ENCODE measurements around the gene TMEM190. TPM values are rescaled to one million over a fixed set of nuclear protein-coding genes. Genes with fewer than 3 reads are reported as not detected.

TMEM190 gene
- total RNA-seq, 4 donors from 2014 or later = not detected

DNA sequence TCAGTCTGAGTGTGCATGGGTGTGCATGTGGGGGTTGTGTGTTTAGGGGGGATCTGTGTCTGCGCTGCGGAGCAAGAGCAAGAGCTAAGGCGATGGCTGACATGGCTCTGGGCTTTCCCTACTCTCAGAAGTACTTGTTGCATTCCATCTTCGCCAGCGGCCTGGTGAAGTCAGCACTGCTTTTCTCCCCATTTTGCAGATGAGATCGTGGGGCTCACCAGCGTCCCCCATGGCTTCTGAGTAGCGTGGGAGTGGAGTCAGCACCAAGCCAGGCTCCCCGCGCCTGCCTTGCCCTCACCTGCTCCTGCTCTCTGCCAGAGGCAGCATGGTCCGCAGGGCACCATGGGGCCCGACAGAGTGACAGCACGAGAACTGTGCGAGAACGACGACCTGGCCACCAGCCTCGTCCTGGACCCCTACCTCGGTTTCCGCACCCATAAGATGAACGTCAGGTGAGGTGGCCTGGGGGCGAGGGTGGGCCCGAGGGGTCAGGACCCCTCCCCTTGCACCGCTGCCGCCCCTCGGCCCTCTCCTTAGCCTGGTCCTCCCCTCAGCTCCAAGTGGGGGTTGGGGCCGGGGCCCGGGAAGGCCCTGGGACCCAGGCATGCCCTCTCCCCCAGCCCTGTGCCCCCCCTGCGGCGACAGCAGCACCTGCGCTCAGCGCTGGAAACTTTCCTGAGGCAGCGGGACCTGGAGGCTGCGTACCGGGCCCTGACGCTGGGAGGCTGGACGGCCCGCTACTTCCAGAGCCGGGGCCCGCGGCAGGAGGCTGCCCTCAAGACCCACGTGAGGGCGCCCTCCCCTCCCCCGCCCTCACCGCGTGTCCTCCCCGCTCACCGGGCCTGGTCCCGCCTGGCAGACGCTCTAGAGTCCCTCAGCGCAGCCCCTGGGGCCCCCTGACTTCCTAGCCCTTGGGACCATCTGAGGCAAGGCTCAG, 34.8 kb upstream of the TMEM190 start:
- no peaks in the 10 kb centered on the region for H3K9me3 ChIP-seq
- H3K4me1 ChIP-seq = peaks cover 12 to 22% of the 10 kb centered on the region in 2 donors
- no peak for DNase-seq
- H3K27ac ChIP-seq = no peak overlapping the region
- no peak for TF ChIP-seq POLR2A (IDR thresholded peaks at IDR 0.05)
- TF ChIP-seq, protein P1, sequence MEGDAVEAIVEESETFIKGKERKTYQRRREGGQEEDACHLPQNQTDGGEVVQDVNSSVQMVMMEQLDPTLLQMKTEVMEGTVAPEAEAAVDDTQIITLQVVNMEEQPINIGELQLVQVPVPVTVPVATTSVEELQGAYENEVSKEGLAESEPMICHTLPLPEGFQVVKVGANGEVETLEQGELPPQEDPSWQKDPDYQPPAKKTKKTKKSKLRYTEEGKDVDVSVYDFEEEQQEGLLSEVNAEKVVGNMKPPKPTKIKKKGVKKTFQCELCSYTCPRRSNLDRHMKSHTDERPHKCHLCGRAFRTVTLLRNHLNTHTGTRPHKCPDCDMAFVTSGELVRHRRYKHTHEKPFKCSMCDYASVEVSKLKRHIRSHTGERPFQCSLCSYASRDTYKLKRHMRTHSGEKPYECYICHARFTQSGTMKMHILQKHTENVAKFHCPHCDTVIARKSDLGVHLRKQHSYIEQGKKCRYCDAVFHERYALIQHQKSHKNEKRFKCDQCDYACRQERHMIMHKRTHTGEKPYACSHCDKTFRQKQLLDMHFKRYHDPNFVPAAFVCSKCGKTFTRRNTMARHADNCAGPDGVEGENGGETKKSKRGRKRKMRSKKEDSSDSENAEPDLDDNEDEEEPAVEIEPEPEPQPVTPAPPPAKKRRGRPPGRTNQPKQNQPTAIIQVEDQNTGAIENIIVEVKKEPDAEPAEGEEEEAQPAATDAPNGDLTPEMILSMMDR (IDR thresholded peaks at IDR 0.05 in 4 of 5, conservative IDR thresholded peaks at IDR 0.05 in 1 of 5) = no peak
- in situ Hi-C loops (cut with MboI; ENCODE audit: low sequenced_read_pairs in 4 of 4) = no loop called here
- no peaks in the 10 kb centered on the region for H3K27me3 ChIP-seq
- peak overlapping the region in 1 of 4 donors; percentile 75 for H3K4me3 ChIP-seq
- H3K36me3 ChIP-seq = peaks cover 0 to 18% of the 10 kb centered on the region in 2 donors
- no peak for ATAC-seq
- intact Hi-C loops (cut with DNase I; ENCODE audit: low total_unique reads) = no loop called here

DNA sequence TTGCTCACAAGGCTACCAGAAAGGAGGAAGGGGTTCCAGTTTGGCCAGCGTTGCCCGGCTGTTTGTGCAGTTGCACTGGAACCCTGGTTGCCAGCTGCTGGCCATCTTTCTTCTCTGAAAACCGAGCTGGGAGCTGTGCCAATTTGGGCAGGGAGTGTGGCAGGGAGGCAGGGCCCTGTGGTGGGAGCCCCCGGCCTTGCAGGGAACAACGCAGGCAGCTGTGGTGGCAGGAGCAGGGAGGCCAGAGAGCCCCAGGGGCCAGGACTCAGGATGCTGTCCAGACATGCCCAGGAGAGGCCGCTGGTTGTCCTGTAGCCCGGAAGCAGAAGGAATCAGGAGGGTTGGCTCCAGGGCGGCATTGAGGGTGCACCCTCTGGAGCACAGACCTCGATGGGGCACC, 32.2 kb upstream of the TMEM190 start:
- DNase-seq = no peak
- in situ Hi-C loops (cut with MboI; ENCODE audit: low sequenced_read_pairs in 4 of 4) (no loop called here), intact Hi-C loops (cut with DNase I; ENCODE audit: low total_unique reads) (no loop called here)
- no peak for ATAC-seq
- no peak overlapping the region for H3K4me3 ChIP-seq
- peaks cover 7 to 18% of the 10 kb centered on the region in 2 donors for H3K4me1 ChIP-seq
- no peak overlapping the region for H3K27ac ChIP-seq
- H3K9me3 ChIP-seq = no peaks in the 10 kb centered on the region
- peaks cover 0 to 18% of the 10 kb centered on the region in 2 donors for H3K36me3 ChIP-seq
- TF ChIP-seq, protein P1 (IDR thresholded peaks at IDR 0.05 in 4 of 5, conservative IDR thresholded peaks at IDR 0.05 in 1 of 5) = no peak
- no peak for TF ChIP-seq POLR2A (IDR thresholded peaks at IDR 0.05)
- H3K27me3 ChIP-seq = no peaks in the 10 kb centered on the region

DNA sequence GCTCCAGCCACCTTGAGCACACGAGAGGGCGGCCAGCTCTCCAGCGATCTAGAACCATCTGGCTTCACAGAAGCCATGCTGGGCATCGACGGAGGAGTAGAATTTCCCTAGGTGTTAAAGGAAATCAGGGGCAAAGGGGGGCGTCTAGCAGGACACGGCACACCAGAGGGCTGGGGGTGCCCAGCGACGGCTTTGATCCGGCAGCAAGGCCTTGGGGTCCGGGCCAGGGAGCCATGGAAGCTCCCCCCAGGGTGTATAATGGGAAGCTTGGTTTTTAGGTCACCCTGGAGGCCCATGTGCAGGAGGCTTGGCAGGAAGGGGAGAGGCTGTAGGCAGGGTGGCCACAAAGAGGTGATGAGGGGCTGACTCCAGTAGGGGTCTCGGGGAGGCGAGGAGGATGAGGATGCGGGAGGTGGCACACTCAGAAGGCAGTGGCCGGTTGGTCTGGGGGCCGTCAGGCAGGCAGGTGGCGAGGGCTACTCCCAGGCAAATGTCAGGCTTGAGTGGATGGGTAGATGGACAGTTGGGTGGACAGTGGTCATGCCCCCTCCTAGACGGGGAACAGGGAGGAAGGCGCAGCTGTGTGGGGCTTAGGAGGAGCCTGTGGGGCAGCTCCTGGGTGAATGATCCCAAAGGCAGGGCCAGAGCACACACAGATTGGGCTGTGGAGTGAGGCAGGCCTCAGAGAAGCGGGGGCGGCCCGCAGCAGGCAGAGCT, 31.4 kb upstream of the TMEM190 start:
- Histone ChIP-seq H3K9me3 (no peaks in the 10 kb centered on the region), H3K27ac (no peak overlapping the region), H3K4me1 (peaks cover 7 to 15% of the 10 kb centered on the region in 2 donors)

DNA sequence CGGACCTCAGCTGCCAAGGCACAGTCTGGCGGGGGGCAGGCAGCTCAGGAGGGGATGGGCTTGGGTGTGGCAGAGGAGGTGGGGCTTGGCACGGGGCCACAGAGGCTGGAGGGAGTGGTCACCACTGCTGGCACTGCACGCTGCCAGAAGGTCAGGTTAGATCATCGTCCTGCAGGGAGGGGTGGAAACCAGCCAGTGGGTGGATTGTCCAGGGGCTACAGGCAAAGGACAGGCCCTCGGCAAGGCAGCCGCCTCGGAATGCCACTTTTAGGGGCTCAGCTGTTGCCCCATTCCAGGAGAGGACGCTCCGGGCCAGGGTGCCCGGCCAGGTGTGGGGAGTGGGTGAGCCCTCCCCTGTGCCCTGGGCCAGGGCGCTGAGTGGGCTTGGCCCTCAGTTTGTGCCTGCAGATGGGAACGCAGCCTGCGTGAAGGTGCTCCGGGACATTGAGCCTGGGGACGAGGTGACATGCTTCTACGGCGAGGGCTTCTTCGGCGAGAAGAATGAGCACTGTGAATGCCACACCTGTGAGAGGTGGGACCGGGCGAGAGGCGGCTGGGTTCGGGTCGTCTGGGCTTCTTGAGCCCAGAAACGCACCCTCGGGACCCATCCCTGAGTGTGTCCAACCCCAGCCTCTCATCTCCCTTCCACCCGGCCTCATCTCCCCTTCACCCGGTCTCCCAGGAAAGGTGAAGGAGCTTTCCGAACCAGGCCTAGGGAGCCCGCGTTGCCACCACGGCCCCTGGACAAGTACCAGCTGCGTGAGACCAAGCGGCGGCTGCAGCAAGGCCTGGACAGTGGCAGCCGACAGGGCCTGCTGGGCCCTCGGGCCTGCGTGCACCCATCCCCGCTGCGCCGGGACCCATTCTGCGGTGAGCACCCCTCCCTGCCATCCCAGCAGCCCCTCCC, 30.6 kb upstream of the TMEM190 start:
- ATAC-seq = no peak
- peaks cover 0 to 8% (median under 1%) of the 10 kb centered on the region in 3 donors for H3K27me3 ChIP-seq
- TF ChIP-seq POLR2A (IDR thresholded peaks at IDR 0.05) = no peak
- TF ChIP-seq, protein P1 (IDR thresholded peaks at IDR 0.05 in 4 of 5, conservative IDR thresholded peaks at IDR 0.05 in 1 of 5) = no peak
- intact Hi-C loops (cut with DNase I; ENCODE audit: low total_unique reads) (no loop called here), in situ Hi-C loops (cut with MboI; ENCODE audit: low sequenced_read_pairs in 4 of 4) (no loop called here)
- H3K4me1 ChIP-seq = peaks cover 0 to 7% of the 10 kb centered on the region in 2 donors
- no peak for DNase-seq
- H3K27ac ChIP-seq = no peak overlapping the region
- H3K9me3 ChIP-seq = no peaks in the 10 kb centered on the region
- peaks cover 0 to 18% of the 10 kb centered on the region in 2 donors for H3K36me3 ChIP-seq
- no peak overlapping the region for H3K4me3 ChIP-seq

More for the DNA sequence above, 31.4 kb upstream of the TMEM190 start:
- H3K27me3 ChIP-seq = peaks cover 0 to under 1% (median 0%) of the 10 kb centered on the region in 3 donors
- intact Hi-C loops (cut with DNase I; ENCODE audit: low total_unique reads) (no loop called here), in situ Hi-C loops (cut with MboI; ENCODE audit: low sequenced_read_pairs in 4 of 4) (no loop called here)
- H3K36me3 ChIP-seq = peaks cover 0 to 18% of the 10 kb centered on the region in 2 donors
- DNase-seq = no peak
- H3K4me3 ChIP-seq = no peak overlapping the region
- no peak for ATAC-seq
- TF ChIP-seq, protein P1 (IDR thresholded peaks at IDR 0.05 in 4 of 5, conservative IDR thresholded peaks at IDR 0.05 in 1 of 5) = no peak
- no peak for TF ChIP-seq POLR2A (IDR thresholded peaks at IDR 0.05)
